Glomerular visceral epithelial cell (primary cell): Measurements from ENCODE around the gene TNFRSF25.

ENCODE experiments used
- DNase-seq: peaks from one replicate; pipeline ENCODE4 v3.0.0-alpha.2; 2016; ENCODE audit errors: extremely low spot score

TNFRSF25 gene

DNA sequence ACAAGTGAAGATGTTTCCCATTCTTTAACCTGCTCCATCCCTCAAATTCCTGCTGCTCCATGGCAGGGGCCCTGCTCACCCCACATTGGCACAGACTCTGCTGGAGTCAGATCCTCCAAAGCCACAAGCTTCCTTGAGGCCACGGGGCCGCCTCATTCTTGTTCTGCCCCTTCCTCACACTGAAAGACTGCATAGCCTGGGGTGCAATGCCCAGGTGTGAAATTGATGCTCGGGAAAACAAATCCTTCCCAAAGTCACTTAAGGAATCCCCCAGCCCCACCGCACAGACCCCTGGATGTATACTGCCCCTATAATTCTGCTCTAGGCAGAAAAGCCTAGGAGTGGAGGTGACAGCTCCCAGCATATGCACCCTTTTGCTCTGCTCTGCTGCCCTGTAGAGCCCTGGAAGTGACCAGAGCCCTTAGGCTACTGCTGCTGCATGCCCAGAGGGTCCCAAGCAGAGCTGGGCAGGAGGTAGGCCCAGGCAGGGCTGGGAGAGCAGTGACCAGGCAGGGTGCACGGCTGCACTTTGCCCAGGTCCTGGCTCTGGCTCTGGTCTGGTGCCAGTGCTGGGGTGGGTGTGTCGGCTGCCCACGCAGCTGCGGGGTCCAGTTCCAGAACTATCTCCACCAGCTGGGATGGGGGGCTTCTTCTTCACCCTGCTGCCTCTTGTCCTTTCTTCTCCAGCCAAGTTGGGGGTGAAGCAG, 47.9 kb downstream of the TNFRSF25 start:
- DNase-seq = no peak

DNA sequence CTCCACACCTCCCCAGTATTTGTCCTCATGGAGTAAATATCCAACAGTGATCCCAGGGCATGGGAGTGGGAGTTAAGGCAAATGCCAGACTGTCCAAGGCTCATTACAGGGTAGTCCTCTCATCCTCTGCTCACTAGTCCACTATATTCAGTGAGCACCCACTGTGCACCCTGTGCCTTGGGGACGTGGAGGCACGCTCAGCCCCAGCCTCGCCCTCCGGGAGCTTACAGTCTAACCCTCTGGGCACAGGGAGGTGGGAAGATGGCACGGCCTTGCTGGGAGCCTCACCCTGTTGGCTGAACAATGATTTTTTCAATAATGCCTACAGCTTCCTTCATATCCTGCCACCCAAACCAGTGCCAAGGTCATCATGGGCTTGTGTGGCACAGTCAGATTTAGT, 49.1 kb downstream of the TNFRSF25 start:
- DNase-seq = no peak

DNA sequence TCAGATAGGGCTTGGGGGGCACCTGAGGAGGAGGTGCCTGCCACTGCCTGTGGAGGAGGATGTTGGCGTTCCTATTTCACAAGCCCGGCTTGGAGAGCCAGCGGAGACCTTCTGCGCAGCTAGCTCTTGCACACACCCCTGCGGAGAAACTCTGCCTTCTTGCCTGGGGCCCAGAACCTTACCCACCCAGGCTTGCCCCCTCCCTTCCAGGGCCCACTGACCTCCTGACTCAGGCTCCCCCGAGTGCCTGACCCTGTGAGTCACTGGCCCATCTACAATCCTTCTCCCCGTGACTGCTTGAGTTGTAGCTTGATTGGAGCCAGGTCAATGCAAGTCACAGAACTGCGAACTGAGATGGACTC, 49.7 kb downstream of the TNFRSF25 start:
- DNase-seq = no peak

DNA sequence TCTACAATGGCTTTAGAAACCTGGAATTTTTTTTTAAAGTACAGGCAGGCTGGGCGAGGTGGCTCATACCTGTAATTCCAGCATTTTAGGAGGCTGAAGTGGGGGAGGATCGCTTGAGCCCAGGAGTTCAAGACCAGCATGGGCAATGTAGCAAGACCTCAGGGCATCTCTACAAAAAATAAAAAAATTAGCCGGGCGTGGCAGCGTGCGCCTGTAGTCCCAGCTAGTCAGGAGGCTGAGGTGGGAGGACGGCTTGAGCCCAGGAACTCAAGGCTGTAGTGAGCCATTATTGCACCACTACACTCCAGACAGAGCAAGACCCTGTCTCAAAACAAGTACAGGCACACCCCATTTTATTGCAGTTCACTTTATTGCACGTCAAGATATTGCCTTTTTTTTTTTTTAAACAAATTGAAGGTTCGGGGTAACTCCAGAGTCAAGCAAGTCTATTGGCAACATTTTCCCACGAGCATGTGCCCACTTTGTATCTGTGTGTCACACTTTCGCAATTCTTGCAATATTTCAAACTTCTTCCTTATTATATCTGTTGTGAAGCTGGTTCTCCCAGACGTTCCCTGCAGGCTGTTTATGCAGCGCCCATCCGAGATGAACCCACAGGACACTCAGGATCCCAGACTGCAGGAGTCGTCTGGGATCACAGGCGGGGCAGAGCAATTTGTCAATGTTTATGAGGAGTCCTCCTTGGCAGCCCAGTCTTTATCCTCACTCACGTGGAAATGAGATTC, 50.9 kb downstream of the TNFRSF25 start:
- DNase-seq = no peak

DNA sequence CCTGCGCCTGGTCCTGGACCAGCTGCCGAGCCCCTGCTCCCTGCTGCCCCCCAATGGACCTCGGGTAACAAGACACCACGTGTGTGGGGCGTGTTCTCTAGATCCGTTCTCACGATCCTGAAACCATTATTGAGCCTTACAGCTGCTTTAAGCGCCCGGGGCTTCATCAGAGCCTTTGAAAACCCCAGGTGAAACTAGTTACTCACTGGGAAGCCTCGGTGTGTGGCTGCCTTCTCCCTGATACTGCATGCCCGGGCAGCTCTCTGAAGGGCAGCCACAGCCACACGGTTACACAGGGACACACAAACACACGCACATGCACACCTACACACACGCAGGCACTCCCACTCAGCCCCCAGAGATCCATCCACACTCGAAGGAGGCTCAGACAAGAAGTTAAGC, 51.5 kb downstream of the TNFRSF25 start:
- peak; percentile 35 for DNase-seq

DNA sequence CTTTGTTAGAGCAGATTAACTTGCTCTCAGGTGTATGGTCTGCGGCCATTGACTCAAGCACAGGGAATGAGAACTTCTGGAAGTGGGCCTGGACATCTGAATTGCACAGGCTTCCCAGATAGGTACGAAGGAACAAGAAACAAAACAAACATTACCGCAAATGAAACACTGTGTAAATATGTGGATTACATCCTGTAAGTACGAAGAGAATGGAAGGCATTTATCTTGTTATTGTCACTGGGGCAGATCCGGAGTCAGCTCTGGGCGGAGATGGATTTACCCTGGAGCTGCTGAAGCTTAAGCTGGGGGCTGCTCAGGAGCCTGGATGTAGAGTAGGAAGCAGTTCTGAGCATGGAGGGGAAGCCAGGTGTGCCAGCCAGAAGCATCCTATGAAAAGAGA, 53.1 kb downstream of the TNFRSF25 start:
- DNase-seq = no peak
